ENCODE measurements around the gene LETM1. TPM values are rescaled to one million over a fixed set of nuclear protein-coding genes. Genes with fewer than 3 reads are reported as not detected.

Gene LETM1
- polyA plus RNA-seq, 1 experiment = 17.1 TPM

- no peaks in the 10 kb centered on the region for H3K36me3 ChIP-seq (ENCODE audit: control insufficient read depth, insufficient read depth, low read length)
- H3K4me3 ChIP-seq (ENCODE audit: low read depth, low read length) = no peak overlapping the region
- CTCF ChIA-PET = interaction anchor here (1.0 to 2.0 kb wide), 5 partner anchors 12 to 69 kb away, joined by 3 to 4 read pairs (median 3); no protein-coding TSS in a partner anchor
- TF ChIP-seq, protein P1, sequence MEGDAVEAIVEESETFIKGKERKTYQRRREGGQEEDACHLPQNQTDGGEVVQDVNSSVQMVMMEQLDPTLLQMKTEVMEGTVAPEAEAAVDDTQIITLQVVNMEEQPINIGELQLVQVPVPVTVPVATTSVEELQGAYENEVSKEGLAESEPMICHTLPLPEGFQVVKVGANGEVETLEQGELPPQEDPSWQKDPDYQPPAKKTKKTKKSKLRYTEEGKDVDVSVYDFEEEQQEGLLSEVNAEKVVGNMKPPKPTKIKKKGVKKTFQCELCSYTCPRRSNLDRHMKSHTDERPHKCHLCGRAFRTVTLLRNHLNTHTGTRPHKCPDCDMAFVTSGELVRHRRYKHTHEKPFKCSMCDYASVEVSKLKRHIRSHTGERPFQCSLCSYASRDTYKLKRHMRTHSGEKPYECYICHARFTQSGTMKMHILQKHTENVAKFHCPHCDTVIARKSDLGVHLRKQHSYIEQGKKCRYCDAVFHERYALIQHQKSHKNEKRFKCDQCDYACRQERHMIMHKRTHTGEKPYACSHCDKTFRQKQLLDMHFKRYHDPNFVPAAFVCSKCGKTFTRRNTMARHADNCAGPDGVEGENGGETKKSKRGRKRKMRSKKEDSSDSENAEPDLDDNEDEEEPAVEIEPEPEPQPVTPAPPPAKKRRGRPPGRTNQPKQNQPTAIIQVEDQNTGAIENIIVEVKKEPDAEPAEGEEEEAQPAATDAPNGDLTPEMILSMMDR (IDR thresholded peaks at IDR 0.05; ENCODE audit: insufficient read depth, low read depth, low read length) = no peak
- H3K27me3 ChIP-seq (ENCODE audit: control insufficient read depth, insufficient read depth, low read length) = peaks cover 14% of the 10 kb centered on the region
- POLR2A ChIA-PET = no interaction called here
- no peak for DNase-seq (ENCODE audit: low read depth)
Measured at GRCh38 chr4:1797861-1798579, 57.9 kb downstream of the LETM1 start.

GRCh38 chr4:1797298-1797860 lies 58.6 kb downstream of the LETM1 start:
- Histone ChIP-seq H3K36me3 (ENCODE audit: control insufficient read depth, insufficient read depth, low read length) (no peaks in the 10 kb centered on the region), H3K4me3 (ENCODE audit: low read depth, low read length) (no peak overlapping the region), H3K27me3 (ENCODE audit: control insufficient read depth, insufficient read depth, low read length) (peaks cover 14% of the 10 kb centered on the region)
- ChIA-PET CTCF (interaction anchor here (1.3 to 2.0 kb wide), 4 partner anchors 12 to 68 kb away, joined by 3 to 4 read pairs (median 4); no protein-coding TSS in a partner anchor), POLR2A (no interaction called here)
- DNase-seq (ENCODE audit: low read depth) = no peak
- TF ChIP-seq, protein P1 (IDR thresholded peaks at IDR 0.05; ENCODE audit: insufficient read depth, low read depth, low read length) = no peak

DNA sequence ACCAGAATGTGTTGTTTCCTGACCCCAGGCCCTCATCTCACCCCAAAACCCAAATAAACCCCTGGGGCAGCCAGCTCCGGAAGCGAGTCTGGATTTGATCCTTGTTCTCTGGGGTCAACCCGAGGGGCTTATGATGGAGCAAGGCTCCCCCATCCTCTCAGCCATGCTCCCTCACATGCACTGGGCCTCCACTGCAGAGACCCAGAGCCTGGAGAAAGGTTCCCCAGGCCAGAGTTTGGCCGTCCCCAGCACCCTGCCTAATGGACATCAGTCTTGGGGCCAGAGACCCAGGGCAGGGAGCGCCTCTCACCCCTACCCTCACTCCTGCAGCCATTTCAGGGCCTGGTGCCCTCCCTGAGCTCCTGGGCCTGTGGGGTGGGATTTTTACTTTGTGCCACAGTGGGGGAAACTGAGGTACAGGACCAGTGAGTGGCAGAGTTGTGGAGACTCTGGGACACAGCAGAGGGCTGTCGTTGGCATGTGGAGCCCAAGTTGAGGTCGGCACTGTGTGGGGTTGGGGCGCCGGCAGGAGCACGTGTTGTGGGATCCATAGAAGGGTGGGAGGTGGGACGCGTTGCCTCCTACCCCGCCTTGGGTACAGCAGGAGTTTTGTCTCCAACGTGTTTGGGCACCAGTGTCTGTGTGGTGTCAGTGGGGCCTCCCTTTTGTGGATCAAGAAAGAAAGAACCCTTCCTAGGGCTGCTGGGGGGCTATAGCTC lies 59.3 kb downstream of the LETM1 start:
- TF ChIP-seq, protein P1 (IDR thresholded peaks at IDR 0.05; ENCODE audit: insufficient read depth, low read depth, low read length) = no peak
- POLR2A ChIA-PET = no interaction called here
- no peak overlapping the region for H3K4me3 ChIP-seq (ENCODE audit: low read depth, low read length)
- DNase-seq (ENCODE audit: low read depth) = no peak
- peaks cover 14% of the 10 kb centered on the region for H3K27me3 ChIP-seq (ENCODE audit: control insufficient read depth, insufficient read depth, low read length)
- H3K36me3 ChIP-seq (ENCODE audit: control insufficient read depth, insufficient read depth, low read length) = no peaks in the 10 kb centered on the region
- CTCF ChIA-PET = interaction anchor here (1.2 to 1.5 kb wide), 5 partner anchors 13 to 114 kb away, joined by 3 to 4 read pairs (median 3); no protein-coding TSS in a partner anchor

DNA sequence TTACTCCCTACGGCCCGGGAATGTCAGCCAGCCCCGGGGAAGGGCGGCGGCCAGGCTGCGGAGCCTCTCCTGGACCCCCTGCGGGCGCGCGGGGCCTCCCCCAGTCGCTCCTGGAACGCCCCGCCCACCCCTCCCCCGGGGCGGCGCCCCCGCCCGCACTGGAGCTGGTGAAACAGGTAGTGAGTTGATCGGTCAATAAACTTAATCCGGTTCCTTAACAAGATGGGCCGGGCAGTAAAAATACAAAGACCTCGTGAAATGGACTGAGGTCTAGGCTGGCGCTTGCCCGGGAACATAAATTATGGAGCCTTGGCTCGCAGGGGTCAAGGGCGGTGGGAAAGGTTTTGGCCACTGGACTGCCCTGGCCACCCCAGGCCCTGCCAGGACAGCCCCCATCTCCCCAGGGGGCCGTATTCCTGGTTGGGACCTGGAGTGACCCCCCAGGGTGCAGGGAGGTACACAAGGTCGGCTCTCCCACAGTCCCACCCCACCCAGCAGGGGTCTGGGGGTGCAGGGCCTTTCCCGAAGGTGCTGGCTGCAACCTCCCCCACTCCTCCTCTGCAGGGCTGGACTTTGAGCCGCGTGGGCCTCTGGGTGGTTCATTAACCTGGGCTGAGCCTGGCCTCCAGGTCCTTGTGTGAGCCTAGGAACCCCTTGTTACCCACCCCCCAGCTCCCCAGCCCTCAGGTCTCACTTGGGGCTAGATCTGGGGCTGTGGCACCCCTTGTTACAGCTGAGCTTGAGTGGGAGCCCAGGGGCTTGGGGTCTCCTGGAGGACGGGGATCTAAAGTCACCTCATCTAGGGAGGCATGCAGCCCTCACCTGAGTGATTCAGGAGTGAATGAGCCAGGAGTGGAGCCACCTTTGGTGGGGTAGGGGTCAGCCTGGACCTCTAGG lies 60.4 kb downstream of the LETM1 start:
- CTCF ChIA-PET = interaction anchor here (0.8 to 1.9 kb wide), 7 partner anchors 13 to 115 kb away, joined by 3 to 14 read pairs (median 4); no protein-coding TSS in a partner anchor

More for the DNA sequence above, 60.4 kb downstream of the LETM1 start:
- H3K27me3 ChIP-seq (ENCODE audit: control insufficient read depth, insufficient read depth, low read length) = peaks cover 17% of the 10 kb centered on the region
- POLR2A ChIA-PET = no interaction called here
- TF ChIP-seq, protein P1 (IDR thresholded peaks at IDR 0.05; ENCODE audit: insufficient read depth, low read depth, low read length) = no peak
- H3K36me3 ChIP-seq (ENCODE audit: control insufficient read depth, insufficient read depth, low read length) = no peaks in the 10 kb centered on the region
- no peak overlapping the region for H3K4me3 ChIP-seq (ENCODE audit: low read depth, low read length)
- DNase-seq (ENCODE audit: low read depth) = no peak
